ENCODE results near the gene EPB41L1. TPM values are rescaled to one million over a fixed set of nuclear protein-coding genes. Genes with fewer than 3 reads are reported as not detected.

EPB41L1 gene
- total and polyA plus RNA-seq, 2 donors = 32.1 to 37.0 TPM

DNA sequence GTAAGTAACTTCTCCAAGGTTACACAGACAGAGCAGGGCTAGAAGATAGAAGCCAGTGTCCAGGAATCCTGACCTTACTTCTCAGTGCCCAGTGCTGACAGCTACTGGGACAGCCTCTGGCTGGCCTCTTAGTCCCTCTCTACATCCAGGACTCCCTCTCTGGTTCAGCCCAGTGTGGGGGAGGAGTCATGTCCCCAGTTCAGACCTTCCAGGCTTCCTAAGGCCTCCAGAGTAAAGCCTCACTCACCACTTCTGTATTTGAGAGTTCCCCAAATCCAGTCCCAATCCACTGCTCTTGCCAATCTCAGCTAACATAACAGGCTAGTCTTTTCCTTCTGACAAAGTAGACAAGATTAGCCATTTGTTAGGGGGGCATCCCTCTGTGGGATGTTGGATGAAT, 36.9 kb upstream of the EPB41L1 start:
- DNase-seq (ENCODE audit: extremely low spot score) = no peak
- Histone ChIP-seq H3K4me1 (ENCODE audit: insufficient read depth) (no peaks in the 10 kb centered on the region), H3K36me3 (ENCODE audit: insufficient read depth) (no peaks in the 10 kb centered on the region), H3K27ac (ENCODE audit: low read depth) (no peak overlapping the region), H3K4me3 (ENCODE audit: low read depth, low read length) (no peak overlapping the region)

DNA sequence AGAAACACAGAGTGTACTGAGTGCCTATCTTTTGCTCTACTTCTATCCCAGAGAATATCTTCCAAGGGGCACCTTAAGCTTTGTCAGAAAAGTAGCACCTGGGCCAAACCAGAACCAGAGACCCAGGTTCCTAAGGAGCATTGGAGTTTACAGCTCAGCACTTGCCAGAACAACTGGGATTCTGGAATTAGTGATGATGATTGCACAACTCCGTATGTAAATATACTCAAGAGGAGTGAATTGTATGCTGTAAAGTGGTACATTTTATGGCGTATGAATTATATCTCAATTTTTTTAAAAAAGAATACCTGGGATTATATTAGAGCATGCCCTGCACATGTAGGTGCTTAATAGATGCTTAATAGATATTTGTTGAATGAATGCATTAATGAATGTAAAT, 36.2 kb upstream of the EPB41L1 start:
- Histone ChIP-seq H3K36me3 (ENCODE audit: insufficient read depth) (no peaks in the 10 kb centered on the region), H3K27ac (ENCODE audit: low read depth) (no peak overlapping the region), H3K4me3 (ENCODE audit: low read depth, low read length) (no peak overlapping the region), H3K4me1 (ENCODE audit: insufficient read depth) (no peaks in the 10 kb centered on the region)
- WGBS = 92% methylated on average over 2 of the region's 2 CpGs
- DNase-seq (ENCODE audit: extremely low spot score) = no peak

DNA sequence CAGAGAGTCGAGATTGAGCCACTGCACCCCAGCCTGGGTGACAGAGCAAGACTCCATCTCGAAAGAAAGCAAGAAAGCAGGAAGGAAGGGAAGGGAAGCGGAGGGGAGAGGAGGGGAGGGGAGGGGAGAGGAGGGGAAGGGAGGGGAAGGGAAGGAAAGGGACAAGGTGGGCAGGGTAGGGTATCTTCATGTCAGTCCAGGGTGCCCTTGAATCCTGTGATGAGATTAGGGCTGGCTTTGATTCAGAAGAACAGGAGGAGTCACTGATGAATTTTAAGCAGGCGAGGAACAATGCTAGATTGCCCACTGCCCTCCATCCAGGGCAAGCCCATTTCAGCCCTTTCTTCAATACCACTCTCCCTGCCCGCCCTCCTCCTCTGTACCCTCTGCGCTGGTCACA, 35.0 kb upstream of the EPB41L1 start:
- H3K4me1 ChIP-seq (ENCODE audit: insufficient read depth) = no peaks in the 10 kb centered on the region
- no peaks in the 10 kb centered on the region for H3K36me3 ChIP-seq (ENCODE audit: insufficient read depth)
- WGBS = 79% methylated on average over 6 of the region's 6 CpGs
- no peak overlapping the region for H3K4me3 ChIP-seq (ENCODE audit: low read depth, low read length)
- no peak for DNase-seq (ENCODE audit: extremely low spot score)
- no peak overlapping the region for H3K27ac ChIP-seq (ENCODE audit: low read depth)

DNA sequence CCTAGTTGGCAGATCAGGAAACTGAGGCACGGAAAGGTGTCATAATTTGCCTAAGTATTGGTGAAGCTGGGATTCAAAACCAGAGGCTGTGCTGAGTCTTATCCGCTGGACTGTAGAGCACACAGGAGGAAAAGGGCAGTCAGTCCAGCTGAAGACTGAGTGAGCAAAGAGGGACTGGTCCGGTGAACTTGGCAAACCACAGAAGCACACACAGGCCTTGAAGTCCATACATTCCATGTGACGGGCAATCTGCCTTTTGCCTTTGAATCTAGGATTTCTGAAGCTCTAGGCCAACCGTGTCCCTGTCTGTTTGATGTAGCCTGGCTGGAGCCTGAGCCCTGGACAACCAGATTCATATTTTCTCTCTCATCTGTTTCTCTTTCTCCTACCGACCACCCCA, 34.3 kb upstream of the EPB41L1 start:
- H3K4me1 ChIP-seq (ENCODE audit: insufficient read depth) = no peaks in the 10 kb centered on the region
- 65% methylated on average over 6 of the region's 6 CpGs for WGBS
- DNase-seq (ENCODE audit: extremely low spot score) = no peak
- no peaks in the 10 kb centered on the region for H3K36me3 ChIP-seq (ENCODE audit: insufficient read depth)
- H3K4me3 ChIP-seq (ENCODE audit: low read depth, low read length) = no peak overlapping the region
- no peak overlapping the region for H3K27ac ChIP-seq (ENCODE audit: low read depth)

DNA sequence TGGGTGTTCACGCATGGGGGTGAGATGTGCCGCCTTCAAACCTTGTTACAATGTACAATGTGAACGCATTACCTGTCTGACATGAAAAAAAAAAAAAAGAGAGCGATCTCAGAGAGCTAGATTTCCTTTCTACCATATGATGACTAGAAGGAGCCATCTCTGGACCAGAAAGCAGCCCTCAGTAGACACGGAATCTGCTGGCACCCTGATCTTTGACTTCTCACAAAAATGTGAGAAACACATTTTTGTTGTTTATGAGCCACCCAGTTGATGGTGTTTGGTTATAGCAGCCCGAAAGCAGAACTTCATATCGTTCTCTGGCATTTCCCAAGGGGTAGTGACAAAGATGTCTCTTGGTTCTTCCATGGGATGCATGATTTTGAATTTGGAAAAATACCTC, 33.5 kb upstream of the EPB41L1 start:
- H3K4me3 ChIP-seq (ENCODE audit: low read depth, low read length) = no peak overlapping the region
- no peaks in the 10 kb centered on the region for H3K4me1 ChIP-seq (ENCODE audit: insufficient read depth)
- H3K36me3 ChIP-seq (ENCODE audit: insufficient read depth) = no peaks in the 10 kb centered on the region
- no peak overlapping the region for H3K27ac ChIP-seq (ENCODE audit: low read depth)
- WGBS = 94% methylated on average over 7 of the region's 7 CpGs
- DNase-seq (ENCODE audit: extremely low spot score) = no peak

DNA sequence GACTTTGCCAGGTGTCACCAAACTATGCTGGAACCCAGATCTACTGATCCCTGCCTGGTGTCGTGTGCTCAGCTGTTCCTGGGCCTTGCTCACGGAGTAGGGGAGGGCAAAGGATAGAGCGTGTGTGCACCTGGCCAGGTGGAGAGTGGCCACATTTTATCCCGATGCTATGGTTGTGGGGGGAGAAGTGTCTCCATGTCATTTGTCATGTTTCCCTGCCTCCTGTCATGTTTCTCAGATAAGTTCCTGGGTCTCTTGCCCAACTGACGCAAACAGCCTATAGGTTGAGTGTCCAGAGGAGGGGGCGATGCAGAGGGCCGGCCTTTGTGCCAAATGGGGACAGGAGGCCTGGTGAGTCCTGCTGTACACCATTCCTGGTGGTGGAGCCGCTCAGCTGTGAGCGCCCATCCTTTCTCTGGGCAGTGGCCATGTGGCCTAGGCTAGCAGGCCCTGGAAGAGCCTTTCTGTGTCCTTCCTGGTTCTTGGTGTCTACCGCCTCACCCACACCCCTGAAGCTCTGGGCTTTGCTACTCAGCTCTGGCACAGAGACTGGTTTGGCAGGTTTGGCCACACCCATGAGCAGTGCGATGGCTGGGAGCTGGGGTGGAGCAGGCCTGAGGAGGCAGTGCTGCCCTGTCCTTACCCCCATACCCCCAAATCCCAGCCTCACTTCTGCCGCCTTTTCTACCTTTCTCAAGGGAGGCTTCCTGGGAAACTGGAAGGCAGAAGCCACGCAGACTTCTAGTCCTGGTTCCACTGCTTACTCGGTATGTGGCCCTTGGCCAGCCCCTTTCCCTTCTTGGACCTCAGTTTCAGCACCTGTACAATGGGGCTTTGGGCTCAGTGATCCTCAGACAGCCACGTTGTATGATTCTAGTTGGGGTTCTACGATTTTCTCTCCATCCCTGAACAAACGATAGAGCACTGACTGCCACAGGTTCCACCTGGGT, 32.3 kb upstream of the EPB41L1 start:
- H3K36me3 ChIP-seq (ENCODE audit: insufficient read depth) = no peaks in the 10 kb centered on the region
- no peak overlapping the region for H3K4me3 ChIP-seq (ENCODE audit: low read depth, low read length)
- no peaks in the 10 kb centered on the region for H3K4me1 ChIP-seq (ENCODE audit: insufficient read depth)
- peak; percentile 61 for DNase-seq (ENCODE audit: extremely low spot score)
- peak overlapping the region; percentile 60 for H3K27ac ChIP-seq (ENCODE audit: low read depth)
- 85% methylated on average over 17 of the region's 17 CpGs for WGBS

DNA sequence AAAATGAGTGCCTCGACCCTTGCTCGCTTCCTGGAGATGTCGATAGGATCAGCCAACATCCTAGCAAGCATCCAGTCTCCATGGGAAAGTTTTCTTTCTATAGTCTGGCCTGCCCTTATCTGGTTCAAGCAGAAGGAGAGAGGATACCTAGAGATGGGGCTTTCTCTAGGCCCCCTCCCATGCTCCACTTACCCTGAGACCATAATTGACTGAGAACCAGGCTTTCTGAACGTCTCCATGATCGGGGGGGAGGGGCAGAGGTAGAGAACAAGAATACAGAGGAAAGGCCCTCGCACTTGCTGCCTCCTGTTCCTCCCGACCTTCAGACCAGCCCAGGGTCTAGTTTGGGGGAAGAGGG, 31.6 kb upstream of the EPB41L1 start:
- Histone ChIP-seq H3K36me3 (ENCODE audit: insufficient read depth) (no peaks in the 10 kb centered on the region), H3K4me1 (ENCODE audit: insufficient read depth) (no peaks in the 10 kb centered on the region), H3K4me3 (ENCODE audit: low read depth, low read length) (no peak overlapping the region), H3K27ac (ENCODE audit: low read depth) (no peak overlapping the region)
- 81% methylated on average over 7 of the region's 7 CpGs for WGBS
- DNase-seq (ENCODE audit: extremely low spot score) = no peak

DNA sequence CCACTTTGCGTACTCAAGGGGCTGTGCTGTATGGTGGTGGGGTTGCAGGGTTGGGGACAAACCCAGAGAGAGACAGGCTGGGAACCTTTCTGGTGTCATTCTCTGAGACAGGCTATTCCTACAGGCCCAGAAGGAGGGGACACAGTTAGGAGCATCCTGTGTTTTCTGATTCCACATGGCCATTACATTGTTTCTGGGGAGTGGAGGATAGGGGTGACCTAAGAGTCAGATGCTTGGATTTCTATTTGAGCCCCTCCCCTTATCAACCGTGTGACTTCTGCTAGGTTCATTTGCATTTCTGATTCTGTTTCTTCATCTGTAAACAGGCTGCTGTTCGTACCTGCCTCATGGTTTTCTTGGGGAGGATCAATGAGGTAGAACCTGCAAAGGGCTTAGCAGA, 29.4 kb upstream of the EPB41L1 start:
- Histone ChIP-seq H3K4me1 (ENCODE audit: insufficient read depth) (no peaks in the 10 kb centered on the region), H3K27ac (ENCODE audit: low read depth) (no peak overlapping the region), H3K36me3 (ENCODE audit: insufficient read depth) (no peaks in the 10 kb centered on the region), H3K4me3 (ENCODE audit: low read depth, low read length) (no peak overlapping the region)
- 69% methylated on average over 3 of the region's 3 CpGs for WGBS
- no peak for DNase-seq (ENCODE audit: extremely low spot score)

DNA sequence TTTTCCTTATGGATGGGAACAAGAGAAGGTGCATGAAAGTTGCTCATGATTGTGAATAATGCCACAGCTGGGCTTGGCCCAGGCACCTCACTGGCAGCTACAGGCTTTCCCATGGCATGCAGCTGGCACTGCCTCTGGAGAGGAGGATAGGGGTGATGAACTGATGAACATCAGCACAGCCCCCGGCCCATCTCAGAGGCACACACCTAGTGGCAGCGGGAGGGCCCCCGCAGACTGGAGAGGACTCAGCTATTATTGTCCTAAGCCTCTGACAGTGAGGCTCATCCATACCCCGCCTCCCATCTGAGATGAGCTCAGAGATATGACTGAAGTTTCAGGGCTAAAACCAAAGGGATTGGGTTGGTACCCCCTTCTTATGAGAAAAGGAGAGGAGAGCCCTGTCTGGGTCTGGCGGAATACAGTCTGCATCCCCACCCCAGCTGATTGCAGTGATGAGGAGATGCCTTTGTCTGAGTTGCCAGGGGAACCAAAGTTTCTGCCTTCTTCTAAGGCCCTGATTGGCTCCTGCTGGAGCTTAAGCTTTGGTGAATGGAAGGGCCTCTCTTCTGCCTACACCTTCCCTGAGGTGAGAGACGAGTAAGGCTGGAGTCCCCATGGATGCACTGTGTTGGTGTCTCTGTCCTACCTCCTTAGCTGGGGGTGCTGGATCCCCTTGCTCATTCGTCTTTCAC, 27.6 kb upstream of the EPB41L1 start:
- H3K27ac ChIP-seq (ENCODE audit: low read depth) = no peak overlapping the region
- no peak overlapping the region for H3K4me3 ChIP-seq (ENCODE audit: low read depth, low read length)
- 85% methylated on average over 7 of the region's 7 CpGs for WGBS
- H3K36me3 ChIP-seq (ENCODE audit: insufficient read depth) = peaks cover 2% of the 10 kb centered on the region
- no peaks in the 10 kb centered on the region for H3K4me1 ChIP-seq (ENCODE audit: insufficient read depth)
- no peak for DNase-seq (ENCODE audit: extremely low spot score)

DNA sequence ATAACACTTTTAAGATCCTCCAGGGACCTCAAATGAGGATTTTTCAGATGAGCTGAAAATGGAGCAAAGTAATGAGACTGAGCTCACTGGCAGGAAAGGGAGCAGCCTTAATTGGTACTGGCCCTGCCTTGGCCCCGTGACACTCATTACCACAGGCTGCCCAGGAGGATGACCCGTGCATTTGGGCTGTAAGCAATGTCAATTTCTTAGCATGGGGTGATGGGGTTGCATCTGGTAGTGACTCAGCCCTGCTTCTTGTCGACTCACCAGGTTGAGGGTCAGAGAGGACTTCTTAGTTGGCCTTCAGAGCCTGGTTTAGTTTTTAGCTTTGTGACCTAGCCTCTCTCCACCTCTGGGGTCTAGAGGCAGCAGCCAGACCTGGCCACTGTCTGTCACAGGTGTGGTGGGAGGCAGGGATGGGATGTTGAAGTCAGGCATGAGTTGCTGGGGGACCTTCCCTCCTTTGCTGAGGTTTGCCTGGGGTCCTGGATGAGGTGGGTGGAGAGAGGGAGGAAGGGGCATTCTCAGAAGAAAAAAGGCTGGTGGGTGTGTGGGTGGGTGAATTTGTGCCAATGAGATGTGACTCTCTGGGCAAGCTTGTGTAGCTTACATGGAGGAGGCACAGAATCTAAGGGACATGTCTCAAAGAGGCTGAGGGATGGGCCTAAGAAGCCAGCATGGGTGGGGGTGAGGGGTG, 25.9 kb upstream of the EPB41L1 start:
- Histone ChIP-seq H3K4me1 (ENCODE audit: insufficient read depth) (no peaks in the 10 kb centered on the region), H3K4me3 (ENCODE audit: low read depth, low read length) (no peak overlapping the region), H3K36me3 (ENCODE audit: insufficient read depth) (peaks cover 2% of the 10 kb centered on the region), H3K27ac (ENCODE audit: low read depth) (no peak overlapping the region)
- no peak for DNase-seq (ENCODE audit: extremely low spot score)
- 65% methylated on average over 3 of the region's 3 CpGs for WGBS

DNA sequence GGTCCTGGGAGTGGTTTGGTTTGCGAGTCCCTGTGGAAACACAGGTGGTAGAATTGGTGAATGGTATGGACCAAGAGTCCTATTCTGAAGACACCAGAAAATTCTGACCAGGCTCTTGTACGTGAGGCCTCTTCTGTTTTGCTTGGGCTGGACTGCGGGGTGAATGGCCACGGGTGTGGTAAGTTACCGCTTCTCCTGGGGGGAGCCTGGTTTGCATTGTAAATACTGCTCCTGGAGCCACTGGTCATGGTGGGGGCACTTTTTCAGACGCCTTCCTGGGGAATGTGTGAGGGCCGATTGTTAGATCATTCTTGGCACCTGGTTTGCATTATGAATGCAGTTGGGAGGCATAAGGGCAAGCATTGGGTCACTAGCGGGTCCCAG, 25.4 kb upstream of the EPB41L1 start:
- 75% methylated on average over 8 of the region's 8 CpGs for WGBS
- Histone ChIP-seq H3K27ac (ENCODE audit: low read depth) (no peak overlapping the region), H3K4me1 (ENCODE audit: insufficient read depth) (no peaks in the 10 kb centered on the region), H3K4me3 (ENCODE audit: low read depth, low read length) (no peak overlapping the region), H3K36me3 (ENCODE audit: insufficient read depth) (peaks cover 2% of the 10 kb centered on the region)
- DNase-seq (ENCODE audit: extremely low spot score) = no peak

DNA sequence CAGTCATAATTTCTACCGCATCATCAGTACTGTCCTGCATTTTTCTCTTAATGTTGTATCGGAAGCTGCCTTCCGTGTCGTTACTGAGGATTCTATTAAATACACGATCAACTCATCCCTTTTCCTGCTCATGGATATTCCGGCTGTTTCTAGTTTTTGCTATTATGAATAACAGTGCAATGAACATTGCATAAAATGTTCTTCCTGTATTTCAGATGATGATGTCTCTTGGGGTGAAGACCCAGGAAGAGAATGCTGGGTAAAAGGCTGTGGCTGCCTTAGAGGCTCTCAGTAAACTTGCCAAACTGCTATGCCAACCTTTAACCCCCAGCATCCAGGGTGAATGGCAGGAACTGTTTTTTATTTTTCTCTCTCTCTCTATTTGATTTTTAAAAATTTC, 24.1 kb upstream of the EPB41L1 start:
- DNase-seq (ENCODE audit: extremely low spot score) = no peak
- 80% methylated on average over 6 of the region's 6 CpGs for WGBS
- Histone ChIP-seq H3K27ac (ENCODE audit: low read depth) (no peak overlapping the region), H3K4me3 (ENCODE audit: low read depth, low read length) (no peak overlapping the region), H3K36me3 (ENCODE audit: insufficient read depth) (peaks cover 2% of the 10 kb centered on the region), H3K4me1 (ENCODE audit: insufficient read depth) (no peaks in the 10 kb centered on the region)

DNA sequence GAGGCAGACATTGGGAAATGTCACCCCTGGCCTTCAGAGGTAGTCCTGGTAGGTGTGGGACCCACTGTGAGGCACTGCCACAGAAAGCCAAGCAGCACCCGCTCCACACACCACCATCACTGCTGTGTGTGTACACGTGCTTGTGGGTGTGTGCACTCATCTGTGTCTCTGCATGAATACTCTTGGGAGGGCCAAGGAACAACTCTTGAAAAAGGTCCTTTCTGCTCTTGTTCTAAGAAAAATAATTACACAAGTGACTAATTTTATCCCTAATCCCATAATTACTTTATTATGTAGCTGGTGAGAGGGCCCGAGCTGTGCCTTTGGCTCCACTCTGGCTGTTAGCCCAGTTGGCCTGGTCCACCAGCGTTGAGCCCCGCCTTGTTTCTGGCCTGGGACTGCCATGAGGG, 21.7 kb upstream of the EPB41L1 start:
- H3K36me3 ChIP-seq (ENCODE audit: insufficient read depth) = peaks cover 2% of the 10 kb centered on the region
- no peak for DNase-seq (ENCODE audit: extremely low spot score)
- no peak overlapping the region for H3K27ac ChIP-seq (ENCODE audit: low read depth)
- WGBS = 86% methylated on average over 5 of the region's 5 CpGs
- H3K4me1 ChIP-seq (ENCODE audit: insufficient read depth) = no peaks in the 10 kb centered on the region
- no peak overlapping the region for H3K4me3 ChIP-seq (ENCODE audit: low read depth, low read length)

DNA sequence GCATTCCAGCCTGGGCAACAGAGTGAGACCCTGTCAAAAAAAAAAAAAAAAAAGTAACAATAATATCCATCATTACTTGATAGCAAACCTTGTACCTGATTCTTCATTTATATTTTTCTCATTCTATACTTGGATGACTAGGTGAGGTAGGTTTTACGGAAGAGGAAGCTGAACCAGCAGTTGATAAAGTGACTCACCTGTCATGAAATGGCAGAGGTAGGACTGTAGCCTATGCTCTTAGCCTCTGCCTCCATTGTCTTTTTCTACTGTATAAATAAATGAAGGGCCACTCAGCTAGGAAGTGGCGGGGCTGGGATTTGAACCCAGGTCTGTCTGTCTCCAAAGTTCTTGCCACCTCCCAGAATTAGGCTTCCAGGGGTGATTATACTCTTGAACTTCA, 20.7 kb upstream of the EPB41L1 start:
- no peak for DNase-seq (ENCODE audit: extremely low spot score)
- Histone ChIP-seq H3K27ac (ENCODE audit: low read depth) (no peak overlapping the region), H3K36me3 (ENCODE audit: insufficient read depth) (peaks cover 2% of the 10 kb centered on the region), H3K4me3 (ENCODE audit: low read depth, low read length) (no peak overlapping the region), H3K4me1 (ENCODE audit: insufficient read depth) (no peaks in the 10 kb centered on the region)
- WGBS = 94% methylated on average over 2 of the region's 2 CpGs
